ENCODE measurements around the gene MANBA. TPM values are rescaled to one million over a fixed set of nuclear protein-coding genes. Genes with fewer than 3 reads are reported as not detected.

MANBA gene
- total RNA-seq, 1 experiment from 2014 or later: 21.4 TPM

GRCh38 chr4:102633100-102633499 is 127.7 kb downstream of the MANBA start:
- no CpG with 5 or more reads among the region's 6 CpGs for WGBS (ENCODE audit: extremely low coverage, insufficient read length, low lambda C conversion rate)
- Histone ChIP-seq H3K27me3 (ENCODE audit: insufficient read depth, low read length) (no peaks in the 10 kb centered on the region), H3K18ac (ENCODE audit: insufficient read length, low read depth, low read length) (no peak overlapping the region), H3K27ac (ENCODE audit: insufficient read length, low read depth, low read length) (no peak overlapping the region), H2AFZ (ENCODE audit: low read length) (no peak overlapping the region), H2AK5ac (ENCODE audit: insufficient read length, low read length) (no peak overlapping the region), H4K20me1 (ENCODE audit: control insufficient read depth, insufficient read depth, insufficient read length) (no peaks in the 10 kb centered on the region), H3K4me1 (ENCODE audit: insufficient read depth, low read length) (no peaks in the 10 kb centered on the region), H3T11ph (ENCODE audit: low read length) (no peak overlapping the region), H4K5ac (ENCODE audit: insufficient read length, low read depth, low read length) (no peak overlapping the region), H4K8ac (replicated peaks; ENCODE audit: insufficient read length, low read depth, low read length) (no peak overlapping the region), H2BK15ac (ENCODE audit: low read depth, low read length) (no peak overlapping the region), H3K14ac (ENCODE audit: insufficient read depth, low read length) (no peak overlapping the region), H3K9ac (ENCODE audit: extremely low read depth, insufficient read length, low read length) (no peak overlapping the region), H3K4ac (ENCODE audit: low read depth, low read length) (no peak overlapping the region), H2BK5ac (ENCODE audit: insufficient read length, low read length) (no peak overlapping the region), H3K9me3 (ENCODE audit: control insufficient read depth, low read depth, low read length) (no peaks in the 10 kb centered on the region), H3K23me2 (ENCODE audit: insufficient read length, low read depth, low read length, poor library complexity, severe bottlenecking) (no peaks in the 10 kb centered on the region), H3K79me2 (ENCODE audit: insufficient read depth, low read length) (no peaks in the 10 kb centered on the region), H3K4me2 (ENCODE audit: insufficient read depth, insufficient read length, low read length) (no peak overlapping the region), H3K56ac (ENCODE audit: insufficient read length, low read depth, low read length) (no peak overlapping the region), H3K23ac (ENCODE audit: insufficient read length, low read depth, low read length) (no peak overlapping the region), H4K91ac (ENCODE audit: insufficient read length, low read depth, low read length) (no peak overlapping the region), H2BK120ac (ENCODE audit: low read depth, low read length, poor library complexity, severe bottlenecking) (no peak overlapping the region), H2BK12ac (ENCODE audit: insufficient read length, low read depth, low read length) (no peak overlapping the region), H3K79me1 (ENCODE audit: insufficient read depth, low read depth, low read length, poor library complexity, severe bottlenecking) (no peaks in the 10 kb centered on the region), H2BK20ac (ENCODE audit: low read depth, low read length, poor library complexity, severe bottlenecking) (no peak overlapping the region)
- Mint-ChIP-seq H3K9me3 (no peaks in the 10 kb centered on the region), H3K27ac (no peak overlapping the region), H3K4me1 (no peaks in the 10 kb centered on the region), H3K36me3 (ENCODE audit: insufficient read depth in 1 of 3, low read depth in 3 of 3) (peaks cover 5 to 26% (median 7%) of the 10 kb centered on the region in 3 experiments), H3K4me3 (no peak overlapping the region), H3K27me3 (ENCODE audit: low read depth) (no peaks in the 10 kb centered on the region)
- DNase-seq: no peak
- TF ChIP-seq, protein P1, sequence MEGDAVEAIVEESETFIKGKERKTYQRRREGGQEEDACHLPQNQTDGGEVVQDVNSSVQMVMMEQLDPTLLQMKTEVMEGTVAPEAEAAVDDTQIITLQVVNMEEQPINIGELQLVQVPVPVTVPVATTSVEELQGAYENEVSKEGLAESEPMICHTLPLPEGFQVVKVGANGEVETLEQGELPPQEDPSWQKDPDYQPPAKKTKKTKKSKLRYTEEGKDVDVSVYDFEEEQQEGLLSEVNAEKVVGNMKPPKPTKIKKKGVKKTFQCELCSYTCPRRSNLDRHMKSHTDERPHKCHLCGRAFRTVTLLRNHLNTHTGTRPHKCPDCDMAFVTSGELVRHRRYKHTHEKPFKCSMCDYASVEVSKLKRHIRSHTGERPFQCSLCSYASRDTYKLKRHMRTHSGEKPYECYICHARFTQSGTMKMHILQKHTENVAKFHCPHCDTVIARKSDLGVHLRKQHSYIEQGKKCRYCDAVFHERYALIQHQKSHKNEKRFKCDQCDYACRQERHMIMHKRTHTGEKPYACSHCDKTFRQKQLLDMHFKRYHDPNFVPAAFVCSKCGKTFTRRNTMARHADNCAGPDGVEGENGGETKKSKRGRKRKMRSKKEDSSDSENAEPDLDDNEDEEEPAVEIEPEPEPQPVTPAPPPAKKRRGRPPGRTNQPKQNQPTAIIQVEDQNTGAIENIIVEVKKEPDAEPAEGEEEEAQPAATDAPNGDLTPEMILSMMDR (conservative IDR thresholded peaks at IDR 0.05): no peak
